ENCODE data around the gene COLEC11.

Gene COLEC11

GRCh38 chr2:3670376-3670775 is 75.5 kb downstream of the COLEC11 start:
- TF ChIP-seq, protein P1, sequence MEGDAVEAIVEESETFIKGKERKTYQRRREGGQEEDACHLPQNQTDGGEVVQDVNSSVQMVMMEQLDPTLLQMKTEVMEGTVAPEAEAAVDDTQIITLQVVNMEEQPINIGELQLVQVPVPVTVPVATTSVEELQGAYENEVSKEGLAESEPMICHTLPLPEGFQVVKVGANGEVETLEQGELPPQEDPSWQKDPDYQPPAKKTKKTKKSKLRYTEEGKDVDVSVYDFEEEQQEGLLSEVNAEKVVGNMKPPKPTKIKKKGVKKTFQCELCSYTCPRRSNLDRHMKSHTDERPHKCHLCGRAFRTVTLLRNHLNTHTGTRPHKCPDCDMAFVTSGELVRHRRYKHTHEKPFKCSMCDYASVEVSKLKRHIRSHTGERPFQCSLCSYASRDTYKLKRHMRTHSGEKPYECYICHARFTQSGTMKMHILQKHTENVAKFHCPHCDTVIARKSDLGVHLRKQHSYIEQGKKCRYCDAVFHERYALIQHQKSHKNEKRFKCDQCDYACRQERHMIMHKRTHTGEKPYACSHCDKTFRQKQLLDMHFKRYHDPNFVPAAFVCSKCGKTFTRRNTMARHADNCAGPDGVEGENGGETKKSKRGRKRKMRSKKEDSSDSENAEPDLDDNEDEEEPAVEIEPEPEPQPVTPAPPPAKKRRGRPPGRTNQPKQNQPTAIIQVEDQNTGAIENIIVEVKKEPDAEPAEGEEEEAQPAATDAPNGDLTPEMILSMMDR (conservative IDR thresholded peaks at IDR 0.05): no peak
- TF ChIP-seq ZFX (IDR thresholded peaks at IDR 0.05): no peak
- H3K27ac ChIP-seq: no peak overlapping the region

DNA sequence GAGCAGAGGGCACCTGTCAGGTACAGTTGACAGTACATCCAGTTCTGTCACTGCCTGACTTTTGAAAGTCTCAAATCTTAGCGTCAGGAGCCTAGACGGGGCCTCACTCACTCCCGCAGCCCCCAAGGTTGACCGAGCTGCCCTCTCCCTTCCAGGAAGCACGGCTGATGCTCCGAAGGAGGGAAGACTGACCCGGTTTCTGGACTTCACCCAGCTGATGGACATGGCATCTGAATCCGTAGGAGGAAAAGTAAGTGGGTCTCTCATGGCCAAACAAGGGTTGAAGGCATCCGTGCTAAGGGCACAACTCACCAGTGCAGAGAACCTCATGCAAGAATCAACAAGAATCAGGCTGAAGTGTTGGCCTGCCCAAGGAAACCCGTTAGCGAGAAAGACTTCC is 76.0 kb downstream of the COLEC11 start:
- no peak overlapping the region for H3K27ac ChIP-seq
- TF ChIP-seq, protein P1 (conservative IDR thresholded peaks at IDR 0.05): no peak
- no peak for TF ChIP-seq ZFX (IDR thresholded peaks at IDR 0.05)

- no peak overlapping the region for H3K27ac ChIP-seq
- TF ChIP-seq, protein P1 (conservative IDR thresholded peaks at IDR 0.05): no peak
- TF ChIP-seq ZFX (IDR thresholded peaks at IDR 0.05): no peak
These were observed 78.2 kb downstream of the COLEC11 start for GRCh38 chr2:3672861-3673678.

DNA sequence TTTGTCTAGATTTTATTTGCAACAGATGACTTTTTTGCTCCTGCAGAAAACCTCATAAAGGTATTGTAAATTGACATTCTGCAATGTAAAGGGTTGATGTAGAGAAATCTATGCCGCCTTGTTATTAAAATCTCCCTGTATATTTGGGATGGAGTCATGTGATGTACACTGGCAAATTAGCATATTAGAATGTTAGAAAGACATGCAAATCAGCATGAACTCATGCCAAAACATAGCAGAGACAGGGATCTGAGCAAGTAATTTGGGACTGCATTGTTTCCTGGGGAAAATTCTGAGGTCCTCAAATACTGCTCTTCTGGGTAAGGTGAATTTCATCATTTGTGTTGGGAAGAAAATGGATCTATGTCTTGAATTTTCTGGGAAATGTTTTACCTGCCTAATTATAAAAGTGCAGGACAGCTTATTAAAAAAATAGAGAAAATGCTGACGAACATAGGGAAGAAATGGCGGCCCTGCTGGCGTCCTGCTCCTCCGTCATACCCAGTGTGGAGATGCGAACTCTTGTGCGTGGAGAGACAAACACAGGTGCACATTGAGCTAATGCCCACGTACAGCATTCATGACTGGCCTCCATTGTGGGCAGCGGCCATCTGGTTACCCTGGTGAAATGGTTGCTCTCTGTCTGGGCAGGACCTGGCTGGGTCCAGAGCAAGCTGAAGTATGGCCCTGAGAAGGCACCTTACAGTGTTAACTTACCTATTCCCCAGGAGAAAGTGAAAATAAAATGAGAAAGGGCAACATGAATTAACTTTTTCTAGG is 79.3 kb downstream of the COLEC11 start:
- H3K27ac ChIP-seq: no peak overlapping the region
- TF ChIP-seq, protein P1 (conservative IDR thresholded peaks at IDR 0.05): no peak
- TF ChIP-seq ZFX (IDR thresholded peaks at IDR 0.05): no peak

- no peak overlapping the region for H3K27ac ChIP-seq
- TF ChIP-seq, protein P1 (conservative IDR thresholded peaks at IDR 0.05): no peak
- TF ChIP-seq ZFX (IDR thresholded peaks at IDR 0.05): no peak
These were observed 80.8 kb downstream of the COLEC11 start for GRCh38 chr2:3675687-3676086.

- no peak overlapping the region for H3K27ac ChIP-seq
- TF ChIP-seq ZFX (IDR thresholded peaks at IDR 0.05): no peak
- TF ChIP-seq, protein P1 (conservative IDR thresholded peaks at IDR 0.05): no peak
These were observed 82.5 kb downstream of the COLEC11 start for GRCh38 chr2:3677436-3677835.

GRCh38 chr2:3678212-3678611 is 83.3 kb downstream of the COLEC11 start:
- H3K27ac ChIP-seq: no peak overlapping the region
- no peak for TF ChIP-seq ZFX (IDR thresholded peaks at IDR 0.05)
- TF ChIP-seq, protein P1 (conservative IDR thresholded peaks at IDR 0.05): no peak

Measured in C4-2B (cell line).